Trophoblast cell (in vitro differentiated cells and primary cell): ENCODE data around the gene SIL1.

Source experiments
- DNase-seq, 2 donors: peaks; one replicate each; pipeline ENCODE4 v3.0.0-alpha.2; 2016
- H2AFZ ChIP-seq: 2 replicates; pipeline ENCODE4 v1.6.1; 2013; ENCODE audit warnings: low read length, moderate library complexity, mild to moderate bottlenecking; ENCODE audit not compliant: insufficient read depth, poor library complexity
- H2AK5ac ChIP-seq: 2 replicates; pipeline ENCODE4 v1.6.1; 2013; ENCODE audit warnings: mild to moderate bottlenecking, low read length
- H2BK120ac ChIP-seq: 2 replicates; pipeline ENCODE4 v1.6.1; 2013; ENCODE audit warnings: low read length, mild to moderate bottlenecking, moderate library complexity; ENCODE audit not compliant: insufficient read depth, poor library complexity
- H2BK12ac ChIP-seq: 2 replicates; pipeline ENCODE4 v1.6.1; 2013; ENCODE audit warnings: mild to moderate bottlenecking, low read length, moderate library complexity
- H2BK5ac ChIP-seq: 2 replicates; pipeline ENCODE4 v1.6.1; 2013; ENCODE audit warnings: low read length, low read depth, moderate library complexity, mild to moderate bottlenecking; ENCODE audit not compliant: poor library complexity
- H3K14ac ChIP-seq: 2 replicates; pipeline ENCODE4 v1.6.1; 2013; ENCODE audit warnings: mild to moderate bottlenecking, low read length
- H3K18ac ChIP-seq: 2 replicates; pipeline ENCODE4 v1.6.1; 2013; ENCODE audit warnings: mild to moderate bottlenecking, low read length
- H3K23ac ChIP-seq: 2 replicates; pipeline ENCODE4 v1.6.1; 2013; ENCODE audit warnings: low read length
- H3K27ac ChIP-seq: 2 replicates; pipeline ENCODE4 v1.5.1; 2013; ENCODE audit warnings: low read depth, mild to moderate bottlenecking, inconsistent platforms, low read length, moderate library complexity
- H3K27me3 ChIP-seq: 2 replicates; pipeline ENCODE4 v1.6.1; 2013; ENCODE audit warnings: inconsistent platforms, mild to moderate bottlenecking, low read length, moderate library complexity; ENCODE audit not compliant: insufficient read depth
- H3K36me3 ChIP-seq, 2 experiments: 1 replicate in 1 of 2; 2 replicates in 1 of 2; pipeline ENCODE4 v1.6.1; 2013; ENCODE audit warnings: low read length in 2 of 2, mild to moderate bottlenecking in 2 of 2, moderate library complexity in 1 of 2; ENCODE audit not compliant: insufficient read depth in 2 of 2, control insufficient read depth in 1 of 2
- H3K4ac ChIP-seq: 2 replicates; pipeline ENCODE4 v1.6.1; 2013; ENCODE audit warnings: low read depth, mild to moderate bottlenecking, low read length, moderate library complexity
- H3K4me1 ChIP-seq, 2 experiments: 1 replicate in 1 of 2; 2 replicates in 1 of 2; pipeline ENCODE4 v1.6.1; 2013; ENCODE audit warnings: low read length in 2 of 2, mild to moderate bottlenecking in 2 of 2, moderate library complexity in 1 of 2; ENCODE audit not compliant: insufficient read depth in 2 of 2, control insufficient read depth in 1 of 2
- H3K4me2 ChIP-seq: 2 replicates; pipeline ENCODE4 v1.6.1; 2013; ENCODE audit warnings: inconsistent platforms, mild to moderate bottlenecking, low read length, moderate library complexity
- H3K4me3 ChIP-seq: 2 replicates; pipeline ENCODE4 v1.5.1; 2013; ENCODE audit warnings: mild to moderate bottlenecking, low read depth, low read length, inconsistent platforms
- H3K79me1 ChIP-seq: one replicate; pipeline ENCODE4 v1.6.1; 2013; ENCODE audit warnings: low read length
- H3K79me2 ChIP-seq: 2 replicates; pipeline ENCODE4 v1.6.1; 2013; ENCODE audit warnings: low read length, mild to moderate bottlenecking; ENCODE audit not compliant: control insufficient read depth, insufficient read depth, poor library complexity
- H3K9ac ChIP-seq: 2 replicates; pipeline ENCODE4 v1.6.1; 2013; ENCODE audit warnings: mild to moderate bottlenecking, low read length
- H3K9me3 ChIP-seq: 2 replicates; pipeline ENCODE4 v1.6.1; 2013; ENCODE audit warnings: low read depth, mild to moderate bottlenecking, control low read depth, inconsistent platforms, low read length; ENCODE audit not compliant: insufficient read depth
- H4K12ac ChIP-seq: 2 replicates; pipeline ENCODE4 v1.6.1; 2013; ENCODE audit warnings: low read depth, mild to moderate bottlenecking, low read length, moderate library complexity
- H4K8ac ChIP-seq: 2 replicates; pipeline ENCODE4 v1.6.1; 2013; ENCODE audit warnings: low read depth, mild to moderate bottlenecking, low read length, moderate library complexity
- H4K91ac ChIP-seq: one replicate; pipeline ENCODE4 v1.6.1; 2013; ENCODE audit warnings: low read depth, mild to moderate bottlenecking, low read length, moderate library complexity
- WGBS: extraction: QIAGEN DNeasy Blood & Tissue Kit; methylation state at CpG from one replicate; pipeline ENCODE4 v1.1.7; 2013; ENCODE audit warnings: missing lambda C conversion rate; ENCODE audit not compliant: insufficient read length, insufficient coverage; ENCODE audit errors: extremely low coverage; 5-methylcytosine and 5-hydroxymethylcytosine counted together

SIL1 gene

DNA sequence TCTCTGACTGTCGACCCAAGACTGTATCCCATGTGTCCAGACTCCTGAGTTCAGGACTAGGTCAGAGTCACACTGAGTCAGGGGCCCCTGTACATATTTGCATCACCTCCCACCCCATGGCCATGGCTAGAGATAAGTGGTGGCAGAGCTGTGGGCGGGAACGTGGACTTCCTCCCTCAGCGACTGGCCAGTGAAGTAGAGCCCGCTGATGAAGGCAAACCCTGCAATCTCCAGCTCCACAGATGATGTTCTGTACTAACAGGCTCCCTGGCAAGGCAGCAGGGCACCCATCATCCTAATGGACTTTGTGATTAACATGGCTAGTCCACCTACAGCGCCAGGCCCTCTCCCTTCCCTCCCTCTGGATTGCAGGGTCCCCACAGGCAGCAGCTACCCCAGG is 212.5 kb downstream of the SIL1 start:
- no peak overlapping the region for H3K4me2 ChIP-seq
- H3K9me3 ChIP-seq = no peaks in the 10 kb centered on the region
- peaks cover 2 to 3% of the 10 kb centered on the region in 2 experiments for H3K4me1 ChIP-seq
- H3K79me1 ChIP-seq = no peaks in the 10 kb centered on the region
- no peak overlapping the region for H4K12ac ChIP-seq
- DNase-seq = no peak
- H3K36me3 ChIP-seq = no peaks in the 10 kb centered on the region
- H2AK5ac ChIP-seq = no peak overlapping the region
- H3K14ac ChIP-seq = no peak overlapping the region
- H3K23ac ChIP-seq = no peak overlapping the region
- H2AFZ ChIP-seq = no peak overlapping the region
- H2BK12ac ChIP-seq = no peak overlapping the region
- H3K9ac ChIP-seq = no peak overlapping the region
- no peak overlapping the region for H4K91ac ChIP-seq
- H2BK120ac ChIP-seq = no peak overlapping the region
- H3K27me3 ChIP-seq = no peaks in the 10 kb centered on the region
- H3K4ac ChIP-seq = no peak overlapping the region
- WGBS = no CpG with 5 or more reads among the region's 6 CpGs
- no peak overlapping the region for H2BK5ac ChIP-seq
- no peak overlapping the region for H3K27ac ChIP-seq
- H3K79me2 ChIP-seq = no peaks in the 10 kb centered on the region
- no peak overlapping the region for H3K18ac ChIP-seq
- no peak overlapping the region for H3K4me3 ChIP-seq
- H4K8ac ChIP-seq = no peak overlapping the region

GRCh38 chr5:138985256-138985655 is 212.9 kb downstream of the SIL1 start:
- Histone ChIP-seq H2BK5ac (no peak overlapping the region), H3K4me1 (peaks cover 2 to 3% of the 10 kb centered on the region in 2 experiments), H3K27me3 (no peaks in the 10 kb centered on the region), H3K79me1 (no peaks in the 10 kb centered on the region), H3K79me2 (no peaks in the 10 kb centered on the region), H4K8ac (no peak overlapping the region), H4K91ac (no peak overlapping the region), H3K18ac (no peak overlapping the region), H3K14ac (no peak overlapping the region), H3K9ac (no peak overlapping the region), H3K27ac (no peak overlapping the region), H3K4me3 (no peak overlapping the region), H2AFZ (no peak overlapping the region), H3K36me3 (no peaks in the 10 kb centered on the region), H3K4me2 (no peak overlapping the region), H2AK5ac (no peak overlapping the region), H2BK120ac (no peak overlapping the region), H4K12ac (no peak overlapping the region), H2BK12ac (no peak overlapping the region), H3K4ac (no peak overlapping the region), H3K23ac (no peak overlapping the region), H3K9me3 (no peaks in the 10 kb centered on the region)
- WGBS = no CpG with 5 or more reads among the region's 4 CpGs
- DNase-seq = peak; percentile 72 to 85

- WGBS = no CpG with 5 or more reads among the region's 2 CpGs
- no peak overlapping the region for H3K18ac ChIP-seq
- H2BK5ac ChIP-seq = no peak overlapping the region
- no peak overlapping the region for H2AK5ac ChIP-seq
- H4K8ac ChIP-seq = no peak overlapping the region
- H3K27ac ChIP-seq = no peak overlapping the region
- DNase-seq = peak; percentile 33 to 71
- H3K36me3 ChIP-seq = no peaks in the 10 kb centered on the region
- no peak overlapping the region for H2AFZ ChIP-seq
- H4K12ac ChIP-seq = no peak overlapping the region
- H3K4me3 ChIP-seq = no peak overlapping the region
- no peak overlapping the region for H2BK120ac ChIP-seq
- no peak overlapping the region for H2BK12ac ChIP-seq
- H3K79me1 ChIP-seq = no peaks in the 10 kb centered on the region
- H3K27me3 ChIP-seq = no peaks in the 10 kb centered on the region
- H3K9me3 ChIP-seq = no peaks in the 10 kb centered on the region
- H4K91ac ChIP-seq = no peak overlapping the region
- no peak overlapping the region for H3K4me2 ChIP-seq
- no peak overlapping the region for H3K4ac ChIP-seq
- H3K4me1 ChIP-seq = peaks cover 2 to 3% of the 10 kb centered on the region in 2 experiments
- no peaks in the 10 kb centered on the region for H3K79me2 ChIP-seq
- no peak overlapping the region for H3K14ac ChIP-seq
- no peak overlapping the region for H3K23ac ChIP-seq
- no peak overlapping the region for H3K9ac ChIP-seq
Measured at GRCh38 chr5:138983984-138984383, 214.2 kb downstream of the SIL1 start.

DNA sequence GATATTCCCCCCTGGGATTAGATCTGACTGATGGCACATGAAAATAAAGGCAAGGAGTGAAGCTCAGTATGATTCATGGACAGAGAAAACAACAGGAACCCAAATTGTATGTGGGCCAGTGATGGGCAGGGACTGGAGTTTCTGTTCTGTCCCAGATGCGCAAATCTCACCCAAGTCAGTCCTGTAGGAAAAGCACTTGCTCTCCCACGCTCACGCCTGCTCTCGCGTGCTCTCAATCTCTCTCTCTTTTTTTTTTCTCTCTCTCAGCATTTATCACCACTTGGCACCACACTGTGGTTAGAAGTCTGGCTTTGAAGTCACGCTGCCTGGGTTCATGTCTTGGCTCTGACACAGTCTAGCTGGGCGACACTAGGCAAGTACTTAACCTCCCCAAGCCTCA is 216.6 kb downstream of the SIL1 start:
- Histone ChIP-seq H3K27ac (no peak overlapping the region), H3K36me3 (no peaks in the 10 kb centered on the region), H4K91ac (no peak overlapping the region), H4K12ac (no peak overlapping the region), H2AFZ (no peak overlapping the region), H3K18ac (no peak overlapping the region), H3K14ac (no peak overlapping the region), H3K4ac (no peak overlapping the region), H4K8ac (no peak overlapping the region), H2BK5ac (no peak overlapping the region), H2BK12ac (no peak overlapping the region), H3K27me3 (no peaks in the 10 kb centered on the region), H3K4me1 (peaks cover 2 to 5% of the 10 kb centered on the region in 2 experiments), H3K4me3 (no peak overlapping the region), H3K79me1 (peaks cover 2% of the 10 kb centered on the region), H2BK120ac (no peak overlapping the region), H3K9ac (no peak overlapping the region), H3K4me2 (no peak overlapping the region), H2AK5ac (no peak overlapping the region), H3K9me3 (no peaks in the 10 kb centered on the region), H3K23ac (no peak overlapping the region), H3K79me2 (no peaks in the 10 kb centered on the region)
- no CpG with 5 or more reads among the region's 7 CpGs for WGBS
- DNase-seq = no peak
